Right lobe of liver (tissue), 6 donors: ENCODE results near the gene MGAT3. TPM values are rescaled to one million over a fixed set of nuclear protein-coding genes. Genes with fewer than 3 reads are reported as not detected.

Experiments used
- ATAC-seq, 4 donors: fragments of 200-7000 bp; cut with Tn5 transposase; one replicate each; pipeline ENCODE4 v1.9.1; 2020; ENCODE audit warnings: mild to moderate bottlenecking in 4 of 4, moderate library complexity in 4 of 4
- DNase-seq, 3 donors: peaks; one replicate each; pipeline ENCODE4 v3.0.0-alpha.2; 2020
- H3K27ac ChIP-seq, 3 donors: fragments of 200-600 bp; one replicate each; pipeline ENCODE4 v1.8.0; 2022
- H3K27me3 ChIP-seq, 2 donors: fragments of 200-600 bp; one replicate each; pipeline ENCODE4 v1.8.0; 2022
- H3K36me3 ChIP-seq, 4 donors: fragments of 200-600 bp; sonication (generic) in 1 of 4; one replicate each; pipeline versions ENCODE4 v1.5.1 to v1.8.0; 2017 to 2022; ENCODE audit warnings: control low read depth in 1 of 4
- H3K4me1 ChIP-seq, 4 donors: fragments of 200-600 bp; sonication (generic) in 1 of 4; one replicate each; pipeline versions ENCODE4 v1.5.1 to v1.8.0; 2017 to 2022; ENCODE audit warnings: control low read depth in 1 of 4
- H3K4me3 ChIP-seq, 3 donors: fragments of 200-600 bp; one replicate each; pipeline ENCODE4 v1.8.0; 2022
- H3K9me3 ChIP-seq, 4 donors: fragments of 200-600 bp; sonication (generic) in 1 of 4; one replicate each; pipeline versions ENCODE4 v1.5.1 to v1.8.0; 2017 to 2022; ENCODE audit warnings: control low read depth in 1 of 4
- POLR2A ChIP-seq: fragments of 450-650 bp; IDR thresholded peaks from one replicate; pipeline ENCODE4 v1.6.1; 2017; ENCODE audit warnings: antibody characterized with exemption, mild to moderate bottlenecking
- WGBS: methylation state at CpG from one replicate; pipeline ENCODE4 v1.1.6; 2018; ENCODE audit warnings: low coverage, low lambda C conversion rate; ENCODE audit not compliant: insufficient coverage; ENCODE audit errors: missing lambda C conversion rate; 5-methylcytosine and 5-hydroxymethylcytosine counted together
- intact Hi-C, 2 donors: fragments of 100-400 bp; cut with DNase I; formaldehyde crosslinking; loops; one replicate each; pipeline versions ENCODE4 v1.11.2 to v1.14.1; 2022
- total RNA-seq, 6 experiments: library from RNA; depleted of rRNA in 2 of 6; stranded (reverse); fragments of >200 nt in 2 of 6; fragmentation: NEBNext Ultra II Directional in 3 of 6; extraction: Animal tissue kit (Norgen Biotek cat#: 25700) in 3 of 6; gene quantifications; one replicate each; pipeline versions ENCODE4 v1.1.0 to v1.2.4, GENCODE V29; 2016 to 2023
- TF ChIP-seq, protein P1 (sequence below), 4 donors: fragments of 200-600 bp in 3 of 4; fragments of 450-650 bp in 1 of 4; IDR thresholded peaks; one replicate each; pipeline versions ENCODE4 v1.5.1 to v1.8.0; 2016 to 2022; ENCODE audit warnings: antibody characterized with exemption in 4 of 4, mild to moderate bottlenecking in 2 of 4
- donor health status: DM: no; HTN: yes; CAD: no.
- donor health status: DM: no; HTN: no; CAD: no.
- donor health status: DM: no; HTN: no; CAD: no.
- donor health status: DM: no; HTN: yes; CAD: no.
- donor health status: DM: no; HTN: yes; CAD: no.

The MGAT3 gene
- total RNA-seq, 6 experiments from 2014 or later, result 0.05 to 0.38 (median 0.07) TPM; not detected in 1

DNA sequence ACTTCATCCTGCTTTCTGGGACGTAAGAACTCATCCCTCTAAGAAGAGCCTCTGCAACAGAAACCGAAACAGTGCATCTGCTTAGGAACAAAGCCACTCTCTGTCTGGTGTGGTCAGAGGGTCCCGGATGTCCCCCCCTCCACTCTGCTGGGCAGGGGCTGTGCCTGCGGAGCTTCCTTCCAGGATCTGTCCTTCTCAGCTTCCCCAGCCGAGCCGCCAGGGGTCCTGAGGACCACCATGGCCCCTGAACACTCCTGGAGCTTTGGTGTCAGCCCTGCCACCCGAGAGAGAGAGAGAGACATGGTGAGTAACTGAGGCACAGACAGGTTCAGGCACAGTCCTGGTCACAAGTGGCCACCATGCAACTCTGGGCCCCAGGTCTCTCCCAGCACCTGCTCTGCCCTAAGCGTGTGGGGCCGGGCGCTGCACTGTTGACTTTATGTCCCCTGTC is 24.4 kb upstream of the MGAT3 start:
- H3K36me3 ChIP-seq, result peaks cover 0 to 37% (median 14%) of the 10 kb centered on the region in 4 donors
- no CpG with 5 or more reads among the region's 10 CpGs for WGBS

GRCh38 chr22:39433476-39434242 is 23.2 kb upstream of the MGAT3 start:
- ATAC-seq, result no peak
- intact Hi-C loops, result no loop called here
- H3K27ac ChIP-seq, result no peak overlapping the region
- H3K27me3 ChIP-seq, result no peaks in the 10 kb centered on the region
- peak in 1 of 3 donors; percentile 40 for DNase-seq
- no peak overlapping the region for H3K4me3 ChIP-seq
- 62% methylated on average over 6 of the region's 31 CpGs for WGBS
- TF ChIP-seq, protein P1, sequence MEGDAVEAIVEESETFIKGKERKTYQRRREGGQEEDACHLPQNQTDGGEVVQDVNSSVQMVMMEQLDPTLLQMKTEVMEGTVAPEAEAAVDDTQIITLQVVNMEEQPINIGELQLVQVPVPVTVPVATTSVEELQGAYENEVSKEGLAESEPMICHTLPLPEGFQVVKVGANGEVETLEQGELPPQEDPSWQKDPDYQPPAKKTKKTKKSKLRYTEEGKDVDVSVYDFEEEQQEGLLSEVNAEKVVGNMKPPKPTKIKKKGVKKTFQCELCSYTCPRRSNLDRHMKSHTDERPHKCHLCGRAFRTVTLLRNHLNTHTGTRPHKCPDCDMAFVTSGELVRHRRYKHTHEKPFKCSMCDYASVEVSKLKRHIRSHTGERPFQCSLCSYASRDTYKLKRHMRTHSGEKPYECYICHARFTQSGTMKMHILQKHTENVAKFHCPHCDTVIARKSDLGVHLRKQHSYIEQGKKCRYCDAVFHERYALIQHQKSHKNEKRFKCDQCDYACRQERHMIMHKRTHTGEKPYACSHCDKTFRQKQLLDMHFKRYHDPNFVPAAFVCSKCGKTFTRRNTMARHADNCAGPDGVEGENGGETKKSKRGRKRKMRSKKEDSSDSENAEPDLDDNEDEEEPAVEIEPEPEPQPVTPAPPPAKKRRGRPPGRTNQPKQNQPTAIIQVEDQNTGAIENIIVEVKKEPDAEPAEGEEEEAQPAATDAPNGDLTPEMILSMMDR (IDR thresholded peaks at IDR 0.05), result no peak
- TF ChIP-seq POLR2A, result no peak
- H3K36me3 ChIP-seq, result peaks cover 0 to 24% (median 8%) of the 10 kb centered on the region in 4 donors
- H3K9me3 ChIP-seq, result no peaks in the 10 kb centered on the region
- H3K4me1 ChIP-seq, result peaks cover 0 to 7% (median 0%) of the 10 kb centered on the region in 4 donors

More for the DNA sequence above, 24.4 kb upstream of the MGAT3 start:
- intact Hi-C loops, result no loop called here
- H3K27ac ChIP-seq, result peak overlapping the region in 2 of 3 donors; percentile 33
- DNase-seq (peak in 1 of 3 donors; percentile 22), ATAC-seq (no peak)
- TF ChIP-seq, protein P1 (IDR thresholded peaks at IDR 0.05), result no peak
- no peak for TF ChIP-seq POLR2A
- no peak overlapping the region for H3K4me3 ChIP-seq
- peaks cover 0 to 5% (median 0%) of the 10 kb centered on the region in 4 donors for H3K4me1 ChIP-seq
- no peaks in the 10 kb centered on the region for H3K27me3 ChIP-seq
- H3K9me3 ChIP-seq, result no peaks in the 10 kb centered on the region

- H3K4me1 ChIP-seq, result peaks cover 0 to 7% (median 0%) of the 10 kb centered on the region in 4 donors
- peaks cover 0 to 21% (median 8%) of the 10 kb centered on the region in 4 donors for H3K36me3 ChIP-seq
- H3K9me3 ChIP-seq, result no peaks in the 10 kb centered on the region
- H3K27ac ChIP-seq, result no peak overlapping the region
- no peaks in the 10 kb centered on the region for H3K27me3 ChIP-seq
- ATAC-seq, result no peak
- TF ChIP-seq, protein P1 (IDR thresholded peaks at IDR 0.05), result no peak
- TF ChIP-seq POLR2A, result no peak
- intact Hi-C loops, result no loop called here
- H3K4me3 ChIP-seq, result no peak overlapping the region
- WGBS, result no CpG with 5 or more reads among the region's 18 CpGs
- DNase-seq, result peak in 1 of 3 donors; percentile 53
Observed at GRCh38 chr22:39434243-39434653, 22.6 kb upstream of the MGAT3 start.

- no peak for ATAC-seq
- no peaks in the 10 kb centered on the region for H3K27me3 ChIP-seq
- peaks cover 0 to 21% (median 8%) of the 10 kb centered on the region in 4 donors for H3K36me3 ChIP-seq
- TF ChIP-seq, protein P1 (IDR thresholded peaks at IDR 0.05), result no peak
- no peak for TF ChIP-seq POLR2A
- no peaks in the 10 kb centered on the region for H3K9me3 ChIP-seq
- peak in 1 of 3 donors; percentile 39 for DNase-seq
- intact Hi-C loops, result no loop called here
- H3K27ac ChIP-seq, result no peak overlapping the region
- H3K4me1 ChIP-seq, result peaks cover 0 to 7% (median 0%) of the 10 kb centered on the region in 4 donors
- WGBS, result 53% methylated on average over 3 of the region's 6 CpGs
- H3K4me3 ChIP-seq, result no peak overlapping the region
Observed at GRCh38 chr22:39434721-39435120, 22.1 kb upstream of the MGAT3 start.
